Measurements from ENCODE around the gene LILRB4. TPM values are rescaled to one million over a fixed set of nuclear protein-coding genes. Genes with fewer than 3 reads are reported as not detected.

The LILRB4 gene
- total RNA-seq, 1 donor from 2014 or later = not detected

GRCh38 chr19:54653181-54653809 lies 9.5 kb upstream of the LILRB4 start:
- no peaks in the 10 kb centered on the region for H3K27me3 ChIP-seq (ENCODE audit: control insufficient read depth, insufficient read depth, low read length)
- H3K36me3 ChIP-seq (ENCODE audit: control insufficient read depth, insufficient read depth, low read length) = no peaks in the 10 kb centered on the region
- H3K4me3 ChIP-seq (ENCODE audit: low read depth, low read length) = no peak overlapping the region
- TF ChIP-seq CTCF (IDR thresholded peaks at IDR 0.05; ENCODE audit: insufficient read depth, low read length, poor library complexity, severe bottlenecking) = peak; percentile 36
- DNase-seq (ENCODE audit: low read depth) = no peak

GRCh38 chr19:54654447-54655321 lies 8.1 kb upstream of the LILRB4 start:
- TF ChIP-seq CTCF (IDR thresholded peaks at IDR 0.05; ENCODE audit: insufficient read depth, low read length, poor library complexity, severe bottlenecking) = no peak
- Histone ChIP-seq H3K27me3 (ENCODE audit: control insufficient read depth, insufficient read depth, low read length) (no peaks in the 10 kb centered on the region), H3K36me3 (ENCODE audit: control insufficient read depth, insufficient read depth, low read length) (no peaks in the 10 kb centered on the region), H3K4me3 (ENCODE audit: low read depth, low read length) (no peak overlapping the region)
- DNase-seq (ENCODE audit: low read depth) = no peak

DNA sequence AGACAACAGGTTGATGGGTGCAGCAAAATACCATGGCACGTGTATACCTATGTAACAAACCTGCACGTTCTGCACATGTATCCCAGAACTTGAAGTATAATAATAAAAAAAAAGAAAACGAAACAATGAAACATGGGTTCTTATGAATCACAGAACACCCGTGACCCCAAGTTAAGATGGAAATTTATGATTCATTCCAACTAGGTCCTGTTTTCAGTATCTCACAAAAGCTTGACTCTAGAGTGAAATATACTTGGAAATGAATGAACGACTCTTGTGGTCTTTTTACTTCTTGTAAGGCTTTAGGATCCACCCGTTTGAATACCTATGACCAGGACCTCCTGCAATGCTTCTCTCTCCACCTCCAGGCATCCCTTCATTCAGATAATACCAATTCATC lies 3.5 kb upstream of the LILRB4 start:
- H3K36me3 ChIP-seq (ENCODE audit: control insufficient read depth, insufficient read depth, low read length) = no peaks in the 10 kb centered on the region
- no peak for DNase-seq (ENCODE audit: low read depth)
- TF ChIP-seq CTCF (IDR thresholded peaks at IDR 0.05; ENCODE audit: insufficient read depth, low read length, poor library complexity, severe bottlenecking) = no peak
- no peak overlapping the region for H3K4me3 ChIP-seq (ENCODE audit: low read depth, low read length)
- no peaks in the 10 kb centered on the region for H3K27me3 ChIP-seq (ENCODE audit: control insufficient read depth, insufficient read depth, low read length)

GRCh38 chr19:54660306-54660705 lies 2.5 kb upstream of the LILRB4 start:
- Histone ChIP-seq H3K27me3 (ENCODE audit: control insufficient read depth, insufficient read depth, low read length) (no peaks in the 10 kb centered on the region), H3K36me3 (ENCODE audit: control insufficient read depth, insufficient read depth, low read length) (no peaks in the 10 kb centered on the region), H3K4me3 (ENCODE audit: low read depth, low read length) (no peak overlapping the region)
- DNase-seq (ENCODE audit: low read depth) = no peak
- TF ChIP-seq CTCF (IDR thresholded peaks at IDR 0.05; ENCODE audit: insufficient read depth, low read length, poor library complexity, severe bottlenecking) = no peak

DNA sequence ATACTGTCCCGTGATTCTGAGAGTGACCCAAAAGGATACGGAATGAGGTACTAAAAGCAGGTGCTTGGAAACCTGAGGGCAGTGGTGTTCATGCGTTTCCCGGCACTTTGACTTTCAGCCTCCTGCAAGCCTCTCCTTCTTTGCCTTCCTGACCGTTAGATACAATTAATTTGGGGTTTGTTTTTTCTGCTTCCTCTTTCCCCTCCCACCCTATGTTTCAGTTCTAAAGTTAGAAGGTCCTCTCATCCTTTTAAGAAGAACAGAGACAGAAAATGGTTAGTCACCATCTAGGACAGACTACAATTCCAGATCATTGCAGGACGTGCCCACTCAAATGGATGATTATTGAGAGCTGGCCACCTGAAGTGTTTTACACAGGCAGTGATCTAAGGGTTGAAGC lies 1.8 kb upstream of the LILRB4 start:
- no peaks in the 10 kb centered on the region for H3K36me3 ChIP-seq (ENCODE audit: control insufficient read depth, insufficient read depth, low read length)
- no peak for DNase-seq (ENCODE audit: low read depth)
- no peak overlapping the region for H3K4me3 ChIP-seq (ENCODE audit: low read depth, low read length)
- no peak for TF ChIP-seq CTCF (IDR thresholded peaks at IDR 0.05; ENCODE audit: insufficient read depth, low read length, poor library complexity, severe bottlenecking)
- H3K27me3 ChIP-seq (ENCODE audit: control insufficient read depth, insufficient read depth, low read length) = no peaks in the 10 kb centered on the region

Data from kidney epithelial cell (primary cell).